AG09309 (cell line): ENCODE data around the gene PITPNM2.
"Not testable (repeated sequence)": the region's sequence is repeated elsewhere in the genome, so short reads cannot be mapped to it uniquely, and the experiment has no call there.

Experiments
- DNase-seq: peaks from one replicate; pipeline ENCODE4 v3.0.0-alpha.2; 2010; ENCODE audit warnings: low read depth
- H3K4me3 ChIP-seq: 2 replicates; pipeline ENCODE4 v1.5.1; 2011; ENCODE audit warnings: mild to moderate bottlenecking, low read depth, low read length, moderate library complexity; ENCODE audit not compliant: control insufficient read depth
- TF ChIP-seq, protein P1 (sequence below): IDR thresholded peaks from 2 replicates; pipeline ENCODE4 v1.5.1; 2011; ENCODE audit warnings: mild to moderate bottlenecking, low read depth, low read length, inconsistent platforms; ENCODE audit not compliant: insufficient read depth, control insufficient read depth; ENCODE audit errors: missing control alignments

Gene PITPNM2

GRCh38 chr12:123106640-123107359, 44.1 kb downstream of the PITPNM2 start:
- TF ChIP-seq, protein P1, sequence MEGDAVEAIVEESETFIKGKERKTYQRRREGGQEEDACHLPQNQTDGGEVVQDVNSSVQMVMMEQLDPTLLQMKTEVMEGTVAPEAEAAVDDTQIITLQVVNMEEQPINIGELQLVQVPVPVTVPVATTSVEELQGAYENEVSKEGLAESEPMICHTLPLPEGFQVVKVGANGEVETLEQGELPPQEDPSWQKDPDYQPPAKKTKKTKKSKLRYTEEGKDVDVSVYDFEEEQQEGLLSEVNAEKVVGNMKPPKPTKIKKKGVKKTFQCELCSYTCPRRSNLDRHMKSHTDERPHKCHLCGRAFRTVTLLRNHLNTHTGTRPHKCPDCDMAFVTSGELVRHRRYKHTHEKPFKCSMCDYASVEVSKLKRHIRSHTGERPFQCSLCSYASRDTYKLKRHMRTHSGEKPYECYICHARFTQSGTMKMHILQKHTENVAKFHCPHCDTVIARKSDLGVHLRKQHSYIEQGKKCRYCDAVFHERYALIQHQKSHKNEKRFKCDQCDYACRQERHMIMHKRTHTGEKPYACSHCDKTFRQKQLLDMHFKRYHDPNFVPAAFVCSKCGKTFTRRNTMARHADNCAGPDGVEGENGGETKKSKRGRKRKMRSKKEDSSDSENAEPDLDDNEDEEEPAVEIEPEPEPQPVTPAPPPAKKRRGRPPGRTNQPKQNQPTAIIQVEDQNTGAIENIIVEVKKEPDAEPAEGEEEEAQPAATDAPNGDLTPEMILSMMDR, result no peak
- no peak overlapping the region for H3K4me3 ChIP-seq
- DNase-seq, result no peak

GRCh38 chr12:123105211-123105826, 45.6 kb downstream of the PITPNM2 start:
- DNase-seq, result no peak
- TF ChIP-seq, protein P1, result no peak
- H3K4me3 ChIP-seq, result no peak overlapping the region

- H3K4me3 ChIP-seq, result no peak overlapping the region
- DNase-seq, result no peak
- TF ChIP-seq, protein P1, result no peak
Observed at GRCh38 chr12:123104809-123105208, 46.1 kb downstream of the PITPNM2 start.

DNA sequence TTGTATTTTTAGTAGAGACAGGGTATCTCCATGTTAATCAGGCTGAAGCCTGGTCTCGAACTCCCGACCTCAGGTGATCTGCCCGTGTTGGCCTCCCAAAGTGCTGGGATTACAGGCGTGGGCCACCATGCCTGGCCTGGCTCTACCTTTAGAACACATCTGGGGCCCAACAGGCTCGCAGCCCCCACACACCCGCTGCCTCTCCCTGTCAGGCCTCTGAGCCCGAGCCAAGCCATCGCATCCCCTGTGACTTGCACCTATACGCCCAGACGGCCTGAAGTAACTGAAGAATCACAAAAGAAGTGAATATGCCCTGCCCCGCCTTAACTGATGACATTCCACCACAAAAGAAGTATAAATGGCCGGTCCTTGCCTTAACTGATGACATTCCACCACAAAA, 46.8 kb downstream of the PITPNM2 start:
- H3K4me3 ChIP-seq, DNase-seq: not testable (repeated sequence)

DNA sequence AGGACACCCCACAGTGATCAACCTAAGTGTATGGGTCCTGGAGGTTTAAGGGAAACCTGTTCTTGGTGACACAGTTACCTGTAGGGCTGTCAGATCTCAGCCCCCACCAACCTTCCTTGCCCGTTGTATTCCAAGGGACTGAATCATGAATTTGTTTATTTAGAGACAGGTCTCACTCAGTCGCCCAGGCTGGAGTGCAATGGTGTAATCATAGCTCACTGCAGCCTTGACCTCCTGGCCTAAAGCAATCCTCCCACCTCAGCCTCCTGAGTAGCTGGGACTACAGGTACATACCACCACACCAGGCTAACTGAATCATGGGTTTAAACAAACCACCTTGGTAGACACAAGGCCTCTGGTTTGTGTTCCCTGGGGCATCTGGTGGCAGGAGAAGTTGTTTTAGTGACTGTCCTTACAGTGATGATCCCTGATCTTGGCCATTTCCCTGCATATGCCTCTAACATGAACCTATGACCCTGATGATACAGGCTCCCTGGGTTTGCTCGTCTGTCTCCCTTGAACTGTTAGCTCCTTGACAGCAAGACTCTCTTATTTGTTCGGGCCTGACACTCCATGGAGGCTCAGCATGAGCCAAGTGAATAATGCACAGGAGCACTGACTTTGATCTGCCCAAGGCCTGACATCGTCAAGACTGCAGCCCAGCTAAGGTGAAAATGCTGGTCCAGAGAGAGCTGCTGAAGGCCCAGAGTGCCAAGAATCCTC, 47.9 kb downstream of the PITPNM2 start:
- no peak for DNase-seq
- no peak overlapping the region for H3K4me3 ChIP-seq
- TF ChIP-seq, protein P1, result no peak

- no peak overlapping the region for H3K4me3 ChIP-seq
- no peak for DNase-seq
- TF ChIP-seq, protein P1, result no peak
Observed at GRCh38 chr12:123102366-123102765, 48.5 kb downstream of the PITPNM2 start.

DNA sequence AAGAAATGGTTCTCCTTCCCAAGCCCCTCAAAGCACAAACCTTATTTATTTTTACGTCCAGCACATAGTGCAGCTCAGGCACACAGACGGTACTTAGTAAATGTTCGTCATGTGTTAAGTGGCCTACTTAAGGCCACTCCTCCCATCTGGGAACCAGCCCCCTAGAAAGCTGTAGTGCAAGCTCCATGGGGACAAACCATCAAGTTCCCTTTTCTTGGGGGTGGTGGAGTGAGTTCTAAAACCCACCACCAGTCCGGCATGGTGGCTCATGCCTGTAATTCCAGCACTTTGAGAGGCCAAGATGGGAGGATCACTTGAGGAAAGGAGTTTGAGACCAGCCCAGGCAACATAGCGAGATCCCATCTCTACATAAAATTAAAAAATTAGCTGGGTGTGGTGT, 49.4 kb downstream of the PITPNM2 start:
- no peak for DNase-seq
- TF ChIP-seq, protein P1, result no peak
- no peak overlapping the region for H3K4me3 ChIP-seq
